ENCODE measurements around the gene HS1BP3.

- TF ChIP-seq SP1 (IDR thresholded peaks at IDR 0.05; ENCODE audit: low read depth) = no peak
- no peak for TF ChIP-seq POLR2A (IDR thresholded peaks at IDR 0.05; ENCODE audit: borderline replicate concordance, extremely low read depth, insufficient read depth, insufficient read length)
- TF ChIP-seq CTCF (IDR thresholded peaks at IDR 0.05 in 2 of 3, conservative IDR thresholded peaks at IDR 0.05 in 1 of 3; ENCODE audit: borderline replicate concordance in 1 of 3, insufficient read depth in 1 of 3, low read depth in 2 of 3, low read length in 2 of 3) = no peak
Measured at GRCh38 chr2:20692081-20692480, 41.2 kb upstream of the HS1BP3 start.

All from HCT116 (cell line).